ENCODE measurements around the gene NXPH4. TPM values are rescaled to one million over a fixed set of nuclear protein-coding genes. Genes with fewer than 3 reads are reported as not detected.

Gene NXPH4
- total RNA-seq, 1 experiment from 2014 or later, result 4.8 TPM

DNA sequence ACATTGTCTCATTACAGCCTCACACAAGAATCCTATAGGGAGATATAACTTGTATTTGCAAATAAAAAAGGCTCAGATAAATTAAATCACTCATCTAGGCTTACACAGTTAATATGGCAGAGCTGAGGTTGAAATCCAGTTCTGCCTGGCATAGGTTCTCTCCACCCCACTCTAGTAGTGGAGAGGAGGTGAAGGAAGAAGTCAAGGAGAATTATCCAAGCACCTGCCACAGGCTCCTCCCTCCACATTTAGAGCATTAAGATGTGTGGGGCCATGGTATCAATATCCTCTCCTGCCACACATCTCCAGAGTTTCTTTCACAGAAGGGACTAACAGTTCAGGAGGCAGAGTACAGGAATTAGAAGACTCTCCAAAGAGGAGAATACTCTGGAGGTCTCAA lies 56.9 kb downstream of the NXPH4 start:
- no peak overlapping the region for H3K4me3 ChIP-seq (ENCODE audit: low read depth, low read length, poor library complexity, severe bottlenecking)
- BruUV-seq (replicated peaks), result no TSS peak
- TF ChIP-seq, protein P1, sequence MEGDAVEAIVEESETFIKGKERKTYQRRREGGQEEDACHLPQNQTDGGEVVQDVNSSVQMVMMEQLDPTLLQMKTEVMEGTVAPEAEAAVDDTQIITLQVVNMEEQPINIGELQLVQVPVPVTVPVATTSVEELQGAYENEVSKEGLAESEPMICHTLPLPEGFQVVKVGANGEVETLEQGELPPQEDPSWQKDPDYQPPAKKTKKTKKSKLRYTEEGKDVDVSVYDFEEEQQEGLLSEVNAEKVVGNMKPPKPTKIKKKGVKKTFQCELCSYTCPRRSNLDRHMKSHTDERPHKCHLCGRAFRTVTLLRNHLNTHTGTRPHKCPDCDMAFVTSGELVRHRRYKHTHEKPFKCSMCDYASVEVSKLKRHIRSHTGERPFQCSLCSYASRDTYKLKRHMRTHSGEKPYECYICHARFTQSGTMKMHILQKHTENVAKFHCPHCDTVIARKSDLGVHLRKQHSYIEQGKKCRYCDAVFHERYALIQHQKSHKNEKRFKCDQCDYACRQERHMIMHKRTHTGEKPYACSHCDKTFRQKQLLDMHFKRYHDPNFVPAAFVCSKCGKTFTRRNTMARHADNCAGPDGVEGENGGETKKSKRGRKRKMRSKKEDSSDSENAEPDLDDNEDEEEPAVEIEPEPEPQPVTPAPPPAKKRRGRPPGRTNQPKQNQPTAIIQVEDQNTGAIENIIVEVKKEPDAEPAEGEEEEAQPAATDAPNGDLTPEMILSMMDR (conservative IDR thresholded peaks at IDR 0.05; ENCODE audit: low read depth, low read length), result no peak
- no peak for TF ChIP-seq EZH2 (IDR thresholded peaks at IDR 0.05; ENCODE audit: borderline replicate concordance, low read depth, low read length, poor library complexity, severe bottlenecking)
- no peaks in the 10 kb centered on the region for H3K9me3 ChIP-seq (ENCODE audit: low read depth, low read length, poor library complexity, severe bottlenecking)
- no peaks in the 10 kb centered on the region for H3K4me1 ChIP-seq (ENCODE audit: insufficient read depth, low read length, poor library complexity, severe bottlenecking)
- CTCF ChIA-PET, result interaction anchor here (0.6 kb wide), 1 partner anchor 61 kb away, joined by 3 read pairs; no protein-coding TSS in a partner anchor
- POLR2A ChIA-PET (ENCODE audit: low non-redundant PET), result no interaction called here
- peaks cover 30% of the 10 kb centered on the region for H3K36me3 ChIP-seq (ENCODE audit: insufficient read depth, low read length, poor library complexity, severe bottlenecking)
- intact Hi-C loops (cut with micrococcal nuclease; ENCODE audit: unreplicated experiment), result no loop called here
- H3K27ac ChIP-seq (ENCODE audit: low read depth, low read length, poor library complexity, severe bottlenecking), result no peak overlapping the region
- no peaks in the 10 kb centered on the region for H3K27me3 ChIP-seq (replicated peaks; ENCODE audit: insufficient read depth, low read depth, low read length, poor library complexity)
- DNase-seq (ENCODE audit: low spot score), result no peak

Small RNA genes within 50 kb of the gene (microRNA-seq; reads per million reads assigned to microRNA genes)
- 4.0 reads per million, percentile 11 among the genes with 10 or more reads in this experiment for gene MIR1228

Other genes starting within 250 kb of the NXPH4 start
- gene ZBTB39, start 210.2 kb upstream of the NXPH4 start, total RNA-seq (2021), result 17.4 and 18.2 TPM in 2 replicates
- 0.79 TPM in 1 of 2 replicates, not detected in the other for gene TAC3, start 200.3 kb upstream of the NXPH4 start, total RNA-seq (2021)
- gene MYO1A, start 166.7 kb upstream of the NXPH4 start, total RNA-seq (2021), result 1.1 and 1.2 TPM in 2 replicates
- 57.8 and 68.6 TPM in 2 replicates for gene NEMP1, start 138.0 kb upstream of the NXPH4 start, total RNA-seq (2021)
- gene NAB2, start 127.7 kb upstream of the NXPH4 start, total RNA-seq (2021), result 58.0 and 61.8 TPM in 2 replicates
- gene STAT6, start 105.4 kb upstream of the NXPH4 start, total RNA-seq (2021), result 96.3 and 111 TPM in 2 replicates
- 31.0 and 43.6 TPM in 2 replicates for gene LRP1, start 88.3 kb upstream of the NXPH4 start, total RNA-seq (2021)
- gene LRP1-AS, start 69.2 kb upstream of the NXPH4 start, total RNA-seq (2021), result not detected in 2 replicates
- gene SHMT2, start 12.9 kb downstream of the NXPH4 start, total RNA-seq (2021), result 274 and 310 TPM in 2 replicates
- gene STAC3, start 34.4 kb downstream of the NXPH4 start, total RNA-seq (2021), result 7.0 and 8.4 TPM in 2 replicates
- 64.0 and 76.2 TPM in 2 replicates for gene R3HDM2, start 214.2 kb downstream of the NXPH4 start, total RNA-seq (2021)
- not detected in 2 replicates for gene INHBC, start 218.0 kb downstream of the NXPH4 start, total RNA-seq (2021)
- 0.62 and 0.94 TPM in 2 replicates for gene INHBE, start 238.5 kb downstream of the NXPH4 start, total RNA-seq (2021)
- 22.4 and 22.6 TPM in 2 replicates for gene GLI1, start 243.0 kb downstream of the NXPH4 start, total RNA-seq (2021)

All from A673 (cell line).